ENCODE data around the gene MAP2. TPM values are rescaled to one million over a fixed set of nuclear protein-coding genes. Genes with fewer than 3 reads are reported as not detected.

MAP2 gene
- total and polyA plus RNA-seq, 10 of the 15 experiments (the other 5 are each of a cell fraction or from before 2014, with no cell fraction given): 0.01 TPM; not detected in 9

- TF ChIP-seq BCL3 (IDR thresholded peaks at IDR 0.05; ENCODE audit: borderline replicate concordance, insufficient read depth, low read depth, low read length, poor library complexity, severe bottlenecking) (no peak), IRF5 (IDR thresholded peaks at IDR 0.05; ENCODE audit: borderline replicate concordance) (no peak)
These were observed 35.3 kb upstream of the MAP2 start (continued) for GRCh38 chr2:209388446-209389037.

- no peak for ATAC-seq
- ChIA-PET CTCF (no interaction called here), POLR2A (no interaction called here), SMC1A (ENCODE audit: uncharacterized antibody, unreplicated experiment) (no interaction called here), RAD21 (ENCODE audit: unreplicated experiment) (no interaction called here)
- H3K79me2 ChIP-seq (ENCODE audit: control insufficient read depth, insufficient read depth, low read length): no peaks in the 10 kb centered on the region
- no peak overlapping the region for H3K4me3 ChIP-seq
- no peaks in the 10 kb centered on the region for H3K36me3 ChIP-seq (ENCODE audit: control insufficient read depth in 2 of 2, insufficient read depth in 2 of 2, low read length in 1 of 2)
- no peak for TF ChIP-seq GABPA (IDR thresholded peaks at IDR 0.05; ENCODE audit: low read depth)
- no peak for TF ChIP-seq SUPT20H (IDR thresholded peaks at IDR 0.05; ENCODE audit: borderline replicate concordance, control insufficient read depth, low read depth, low read length)
- TF ChIP-seq ZNF687 (IDR thresholded peaks at IDR 0.05): no peak
- TF ChIP-seq PAX8 (IDR thresholded peaks at IDR 0.05): no peak
- TF ChIP-seq RAD21 (IDR thresholded peaks at IDR 0.05; ENCODE audit: insufficient read depth, low read depth, low read length): no peak
- TF ChIP-seq TCF12 (IDR thresholded peaks at IDR 0.05; ENCODE audit: low read depth, low read length): no peak
- no peak for TF ChIP-seq HDAC6 (IDR thresholded peaks at IDR 0.05; ENCODE audit: unreplicated experiment)
- no peak for TF ChIP-seq EED (IDR thresholded peaks at IDR 0.05; ENCODE audit: low read depth)
- no peak for TF ChIP-seq YBX1 (IDR thresholded peaks at IDR 0.05)
- TF ChIP-seq FOXM1 (IDR thresholded peaks at IDR 0.05; ENCODE audit: low read depth, low read length): no peak
- TF ChIP-seq ZNF274 (IDR thresholded peaks at IDR 0.05; ENCODE audit: insufficient read depth, insufficient read length): no peak
- no peak for TF ChIP-seq SPI1 (IDR thresholded peaks at IDR 0.05; ENCODE audit: borderline replicate concordance, insufficient read depth, low read depth, low read length)
- TF ChIP-seq KDM1A (IDR thresholded peaks at IDR 0.05; ENCODE audit: borderline replicate concordance): no peak
- TF ChIP-seq SIX5 (IDR thresholded peaks at IDR 0.05; ENCODE audit: low read depth, low read length, severe bottlenecking): no peak
- intact Hi-C loops (cut with micrococcal nuclease; ENCODE audit: unreplicated experiment) (no loop called here), in situ Hi-C loops (cut with MboI) (no loop called here)
- DNase-seq (ENCODE audit: low read depth, low spot score): no peak
- BruUV-seq (replicated peaks): no TSS peak
- no peak for FAIRE-seq
- no peaks in the 10 kb centered on the region for H3K9me3 ChIP-seq (replicated peaks; ENCODE audit: control insufficient read depth, insufficient read depth, low read length)
- H3K9ac ChIP-seq (ENCODE audit: control insufficient read depth, insufficient read depth, low read length): no peak overlapping the region
- H2AFZ ChIP-seq (ENCODE audit: control insufficient read depth, low read depth, low read length): no peak overlapping the region
- no peaks in the 10 kb centered on the region for H4K20me1 ChIP-seq (ENCODE audit: control insufficient read depth, insufficient read depth)
- WGBS (ENCODE audit: insufficient coverage, insufficient replicate concordance, low lambda C conversion rate, missing lambda C conversion rate): 16% methylated on average over 5 of the region's 5 CpGs
- H3K27ac ChIP-seq (ENCODE audit: control insufficient read depth, insufficient read depth): no peak overlapping the region
- H3K4me2 ChIP-seq (ENCODE audit: control insufficient read depth, insufficient read depth): no peak overlapping the region
- H3K27me3 ChIP-seq (replicated peaks in 1 of 2; ENCODE audit: control insufficient read depth in 2 of 2, insufficient read depth in 2 of 2, low read length in 1 of 2): no peaks in the 10 kb centered on the region
- no peaks in the 10 kb centered on the region for H3K4me1 ChIP-seq (ENCODE audit: control insufficient read depth, insufficient read depth, low read length)
These were observed 34.7 kb upstream of the MAP2 start for GRCh38 chr2:209389171-209389618.

Measured in GM12878 (cell line).